Neural crest cell (in vitro differentiated cells): ENCODE results near the gene IFITM5. TPM values are rescaled to one million over a fixed set of nuclear protein-coding genes. Genes with fewer than 3 reads are reported as not detected.

Experiments
- DNase-seq: peaks from one replicate; pipeline ENCODE4 v3.0.0; 2021; ENCODE audit warnings: low read depth, mixed read lengths, low spot score
- H3K27ac Mint-ChIP-seq: one replicate; pipeline ENCODE4 v1.8.0; 2021; ENCODE audit warnings: mild to moderate bottlenecking, mixed read lengths; ENCODE audit not compliant: unreplicated experiment
- H3K27me3 Mint-ChIP-seq: 2 replicates; pipeline ENCODE4 v1.8.0; 2021; ENCODE audit warnings: low read depth, mild to moderate bottlenecking, mixed read lengths
- H3K36me3 Mint-ChIP-seq: 2 replicates; pipeline ENCODE4 v1.8.0; 2021; ENCODE audit warnings: low read depth, mild to moderate bottlenecking, mixed read lengths
- H3K4me1 Mint-ChIP-seq: 2 replicates; pipeline ENCODE4 v1.8.0; 2021; ENCODE audit warnings: mixed read lengths
- H3K4me3 Mint-ChIP-seq: one replicate; pipeline ENCODE4 v1.8.0; 2021; ENCODE audit warnings: mild to moderate bottlenecking, mixed read lengths
- H3K9me3 Mint-ChIP-seq: 2 replicates; pipeline ENCODE4 v1.8.0; 2021; ENCODE audit warnings: mixed read lengths
- CTCF ChIP-seq: fragments of 200-600 bp; sonication (generic); conservative IDR thresholded peaks from 2 replicates; pipeline ENCODE4 v1.5.0; 2021; ENCODE audit warnings: antibody characterized with exemption, mild to moderate bottlenecking
- total RNA-seq: library from RNA; stranded (reverse); gene quantifications from 2 replicates; pipeline ENCODE4 v1.2.1, GENCODE V29; 2021

IFITM5 gene
- total RNA-seq, 1 donor from 2014 or later, result not detected

GRCh38 chr11:278001-278951 is 21.1 kb downstream of the IFITM5 start, which contains the start of gene NLRP6:
Gene NLRP6, plus strand, starts transcription at chr11:278407. Its CDS starts 163 bp downstream, at chr11:278570.
- peaks cover 13% of the 10 kb centered on the region for H3K4me1 Mint-ChIP-seq
- H3K27me3 Mint-ChIP-seq, result no peaks in the 10 kb centered on the region
- H3K4me3 Mint-ChIP-seq, result no peak within 1 kb of the TSS
- peaks cover 4% of the 10 kb centered on the region for H3K9me3 Mint-ChIP-seq
- DNase-seq, result no peak
- TF ChIP-seq CTCF, result no peak
- H3K27ac Mint-ChIP-seq, result no peak within 1 kb of the TSS
- peaks cover 4% of the 10 kb centered on the region for H3K36me3 Mint-ChIP-seq

GRCh38 chr11:276219-276618 is 23.1 kb downstream of the IFITM5 start:
- Mint-ChIP-seq H3K4me3 (no peak overlapping the region), H3K4me1 (peaks cover 14% of the 10 kb centered on the region)

DNA sequence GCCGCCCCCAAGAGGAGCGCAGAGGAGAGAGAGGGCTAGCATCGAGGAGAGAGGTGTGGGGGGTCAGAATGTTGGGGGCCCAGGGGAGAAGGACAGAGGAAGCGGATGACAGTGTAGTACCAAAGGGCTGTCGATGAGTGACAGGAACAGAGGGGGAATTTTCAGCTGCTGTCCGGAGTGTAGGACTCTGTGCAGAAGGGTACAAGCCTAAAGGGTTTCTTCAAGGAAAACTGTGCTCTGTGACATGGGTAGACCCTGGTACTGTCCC is 26.5 kb downstream of the IFITM5 start:
- H3K27ac Mint-ChIP-seq, result no peak overlapping the region
- peaks cover 4% of the 10 kb centered on the region for H3K9me3 Mint-ChIP-seq

More at GRCh38 chr11:276219-276618, 23.1 kb downstream of the IFITM5 start:
- H3K27me3 Mint-ChIP-seq, result no peaks in the 10 kb centered on the region
- peaks cover 4% of the 10 kb centered on the region for H3K9me3 Mint-ChIP-seq
- DNase-seq, result no peak
- TF ChIP-seq CTCF, result no peak
- no peak overlapping the region for H3K27ac Mint-ChIP-seq
- H3K36me3 Mint-ChIP-seq, result peaks cover 4% of the 10 kb centered on the region

DNA sequence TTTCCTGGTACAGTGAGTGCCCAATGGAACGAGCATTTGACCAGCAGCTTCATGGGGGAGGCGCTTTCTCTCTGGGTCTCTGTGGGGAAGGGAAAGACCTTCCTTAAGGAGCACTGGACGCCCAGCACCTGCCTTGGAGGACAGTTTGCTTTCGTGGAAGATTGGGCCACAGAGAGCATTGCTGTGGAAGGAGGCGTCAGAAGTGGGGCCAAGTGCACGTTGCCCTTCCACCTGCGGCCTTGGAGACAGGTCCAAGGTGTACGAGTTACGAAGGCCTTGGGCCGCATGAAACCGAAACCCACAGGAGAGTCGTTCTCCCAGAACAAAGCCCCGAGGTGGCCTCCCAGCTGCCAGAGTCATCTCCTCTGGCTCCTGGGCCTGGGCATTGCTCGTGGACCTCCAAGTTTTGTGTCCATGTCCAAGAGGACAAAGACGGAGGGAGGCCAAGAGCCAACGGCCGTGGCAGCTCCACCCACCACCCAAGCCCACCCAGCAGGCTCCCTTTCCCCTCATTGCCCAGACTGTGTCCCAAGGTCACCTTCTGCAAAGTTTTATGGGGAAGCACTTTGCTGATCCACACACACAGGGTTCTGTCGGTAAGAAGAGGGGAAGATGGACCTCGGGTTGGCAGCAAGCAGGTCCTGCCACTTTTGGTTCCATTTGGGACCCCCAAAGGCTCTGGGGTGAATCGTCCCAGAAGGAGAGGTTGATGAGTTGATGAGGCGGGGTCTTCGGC is 27.0 kb downstream of the IFITM5 start:
- peaks cover 4% of the 10 kb centered on the region for H3K36me3 Mint-ChIP-seq
- peaks cover 4% of the 10 kb centered on the region for H3K9me3 Mint-ChIP-seq
- DNase-seq, result no peak
- H3K4me3 Mint-ChIP-seq, result no peak overlapping the region
- H3K4me1 Mint-ChIP-seq, result peaks cover 30% of the 10 kb centered on the region
- H3K27me3 Mint-ChIP-seq, result no peaks in the 10 kb centered on the region
- TF ChIP-seq CTCF, result no peak
- no peak overlapping the region for H3K27ac Mint-ChIP-seq

More for the DNA sequence above, 26.5 kb downstream of the IFITM5 start:
- Mint-ChIP-seq H3K36me3 (peaks cover 4% of the 10 kb centered on the region), H3K4me3 (no peak overlapping the region), H3K27me3 (no peaks in the 10 kb centered on the region), H3K4me1 (peaks cover 30% of the 10 kb centered on the region)
- no peak for DNase-seq
- no peak for TF ChIP-seq CTCF

DNA sequence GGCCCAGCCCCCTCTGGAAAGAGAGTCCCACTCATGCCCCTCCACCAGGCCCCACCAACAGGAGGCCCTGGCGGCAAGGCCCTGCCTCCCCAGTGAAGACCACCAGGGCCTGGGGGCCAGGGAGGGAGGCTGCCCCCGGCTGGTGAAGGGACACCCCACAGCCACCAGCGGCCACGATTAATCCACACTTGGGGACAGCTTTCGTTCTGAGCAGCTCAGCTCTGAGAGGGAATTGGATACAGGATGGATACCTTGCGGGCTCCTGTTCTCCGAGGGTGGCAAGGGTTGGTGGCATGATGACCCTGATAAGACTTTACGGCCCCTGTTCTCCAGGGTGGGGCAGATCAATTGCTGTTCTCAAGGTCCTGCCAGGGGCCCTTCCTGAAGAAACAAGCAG is 28.0 kb downstream of the IFITM5 start:
- H3K27ac Mint-ChIP-seq, result no peak overlapping the region
- no peaks in the 10 kb centered on the region for H3K36me3 Mint-ChIP-seq
- no peaks in the 10 kb centered on the region for H3K27me3 Mint-ChIP-seq
- DNase-seq, result no peak
- peaks cover 30% of the 10 kb centered on the region for H3K4me1 Mint-ChIP-seq
- no peak for TF ChIP-seq CTCF
- no peak overlapping the region for H3K4me3 Mint-ChIP-seq
- peaks cover 2% of the 10 kb centered on the region for H3K9me3 Mint-ChIP-seq
